ENCODE measurements around the gene RPRML. TPM values are rescaled to one million over a fixed set of nuclear protein-coding genes. Genes with fewer than 3 reads are reported as not detected.

The RPRML gene
- total and polyA plus RNA-seq, 7 experiments from 2014 or later, result not detected

DNA sequence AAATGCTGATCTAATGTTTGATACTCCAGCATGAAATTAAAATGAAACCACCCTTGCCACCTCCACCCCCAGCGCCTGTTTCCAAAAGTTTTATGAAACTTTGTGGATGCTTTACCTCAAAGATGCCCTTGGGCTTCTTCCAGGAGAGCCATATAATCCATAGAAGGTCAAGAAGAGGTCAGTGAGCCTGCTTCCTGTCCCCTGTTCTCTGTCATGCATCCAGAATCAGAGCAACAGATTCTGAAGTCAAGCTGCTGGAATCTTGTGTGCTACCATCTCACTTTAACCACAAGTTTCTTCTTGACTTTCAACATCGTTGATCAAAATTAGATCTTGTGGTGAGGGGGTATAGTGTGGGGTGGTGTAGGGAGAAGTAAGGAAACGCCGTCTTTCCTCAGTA, 47.5 kb downstream of the RPRML start:
- Mint-ChIP-seq H3K4me1 (peaks cover 23 to 33% (median 25%) of the 10 kb centered on the region in 7 donors), H3K27ac (no peak overlapping the region), H3K9me3 (no peaks in the 10 kb centered on the region), H3K27me3 (no peaks in the 10 kb centered on the region), H3K4me3 (no peak overlapping the region), H3K36me3 (peaks cover 3 to 46% (median 13%) of the 10 kb centered on the region in 5 donors)
- no peak overlapping the region for H3K4me3 ChIP-seq (ENCODE audit: low read length)
- POLR2A ChIA-PET, result no interaction called here
- H3K27me3 ChIP-seq (ENCODE audit: control insufficient read depth in 2 of 2, insufficient read depth in 2 of 2, low read length in 2 of 2), result no peaks in the 10 kb centered on the region
- intact Hi-C loops (cut with micrococcal nuclease), result no loop called here
- CTCF ChIA-PET, result no interaction called here
- DNase-seq (no peak), ATAC-seq (no peak)
- H3K27ac ChIP-seq (ENCODE audit: low read depth, low read length), result no peak overlapping the region
- H3K4me1 ChIP-seq (ENCODE audit: control insufficient read depth in 2 of 2, insufficient read depth in 2 of 2, low read length in 2 of 2), result peaks cover 2 to 10% of the 10 kb centered on the region in 2 donors
- H3K36me3 ChIP-seq (ENCODE audit: control insufficient read depth in 2 of 3, insufficient read depth in 3 of 3, low read length in 3 of 3), result peaks cover 21 to 70% (median 27%) of the 10 kb centered on the region in 3 experiments
- H3K9me3 ChIP-seq (ENCODE audit: control insufficient read depth in 2 of 3, low read length in 3 of 3), result no peaks in the 10 kb centered on the region

DNA sequence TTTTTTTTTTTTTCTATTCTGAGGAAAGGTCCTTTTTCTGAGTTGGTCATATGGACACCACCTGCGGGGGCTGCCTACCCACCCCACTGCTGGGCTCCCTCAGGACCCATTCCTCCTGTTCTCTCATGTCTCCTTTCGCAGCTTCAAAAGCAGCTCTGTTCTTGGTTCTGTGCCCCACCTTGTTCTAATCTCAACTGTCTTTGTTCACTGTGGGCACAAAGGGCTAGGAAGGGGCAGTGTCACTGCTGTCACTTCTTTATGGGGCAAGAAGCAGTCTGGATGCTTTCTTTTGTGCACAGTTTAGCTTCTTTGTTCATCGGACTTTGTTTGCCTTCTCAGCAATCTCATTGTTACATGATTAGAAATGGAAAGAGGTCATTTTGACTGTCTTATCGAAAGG, 49.0 kb downstream of the RPRML start:
- ChIA-PET POLR2A (no interaction called here), CTCF (no interaction called here)
- intact Hi-C loops (cut with micrococcal nuclease), result no loop called here
- no peak overlapping the region for H3K27ac Mint-ChIP-seq
- H3K27ac ChIP-seq (ENCODE audit: low read depth, low read length), result no peak overlapping the region
- no peaks in the 10 kb centered on the region for H3K9me3 ChIP-seq (ENCODE audit: control insufficient read depth in 2 of 3, low read length in 3 of 3)
- H3K4me1 Mint-ChIP-seq, result peaks cover 34 to 48% (median 41%) of the 10 kb centered on the region in 7 donors
- ATAC-seq, result no peak
- peaks cover 3 to 19% of the 10 kb centered on the region in 2 donors for H3K4me1 ChIP-seq (ENCODE audit: control insufficient read depth in 2 of 2, insufficient read depth in 2 of 2, low read length in 2 of 2)
- DNase-seq, result no peak
- no peaks in the 10 kb centered on the region for H3K27me3 Mint-ChIP-seq
- no peak overlapping the region for H3K4me3 ChIP-seq (ENCODE audit: low read length)
- H3K36me3 ChIP-seq (ENCODE audit: control insufficient read depth in 2 of 3, insufficient read depth in 3 of 3, low read length in 3 of 3), result peaks cover 14 to 55% (median 21%) of the 10 kb centered on the region in 3 experiments
- peak overlapping the region in 1 of 10 donors; percentile 22 for H3K4me3 Mint-ChIP-seq
- H3K27me3 ChIP-seq (ENCODE audit: control insufficient read depth in 2 of 2, insufficient read depth in 2 of 2, low read length in 2 of 2), result no peaks in the 10 kb centered on the region
- H3K36me3 Mint-ChIP-seq, result peaks cover 0 to 39% (median 11%) of the 10 kb centered on the region in 5 donors
- H3K9me3 Mint-ChIP-seq, result no peaks in the 10 kb centered on the region

DNA sequence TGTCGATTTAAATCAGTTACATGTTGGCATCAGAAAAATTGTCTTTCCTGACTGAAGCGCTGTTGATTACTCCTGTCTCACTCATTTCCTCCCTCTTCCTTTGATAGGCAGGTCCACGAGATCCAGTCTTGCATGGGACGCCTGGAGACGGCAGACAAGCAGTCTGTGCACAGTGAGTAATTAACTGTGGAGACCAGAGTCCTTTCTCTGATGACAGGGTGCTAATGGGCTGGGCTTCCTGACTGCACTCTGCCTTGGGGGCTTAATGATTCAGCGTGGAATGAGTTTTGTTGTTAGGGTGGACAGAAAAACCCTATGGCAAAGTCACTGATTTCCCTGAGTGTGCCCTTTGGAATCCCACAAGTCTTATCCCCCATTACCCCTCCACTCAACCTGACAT, 49.6 kb downstream of the RPRML start:
- H3K4me1 Mint-ChIP-seq, result peaks cover 38 to 54% (median 47%) of the 10 kb centered on the region in 7 donors
- no peaks in the 10 kb centered on the region for H3K27me3 Mint-ChIP-seq
- H3K27ac Mint-ChIP-seq, result peak overlapping the region in 1 of 9 donors; percentile 8
- DNase-seq (no peak), ATAC-seq (no peak)
- no peaks in the 10 kb centered on the region for H3K9me3 ChIP-seq (ENCODE audit: control insufficient read depth in 2 of 3, low read length in 3 of 3)
- H3K36me3 Mint-ChIP-seq, result peaks cover 0 to 38% (median 11%) of the 10 kb centered on the region in 5 donors
- ChIA-PET POLR2A (no interaction called here), CTCF (no interaction called here)
- H3K27ac ChIP-seq (ENCODE audit: low read depth, low read length), result no peak overlapping the region
- H3K4me3 Mint-ChIP-seq, result no peak overlapping the region
- intact Hi-C loops (cut with micrococcal nuclease), result loop anchor here in 1 of 2 donors (10.0 kb wide), 1 partner anchor 1345 kb away; no protein-coding TSS in a partner anchor
- H3K4me1 ChIP-seq (ENCODE audit: control insufficient read depth in 2 of 2, insufficient read depth in 2 of 2, low read length in 2 of 2), result peaks cover 9 to 25% of the 10 kb centered on the region in 2 donors
- no peak overlapping the region for H3K4me3 ChIP-seq (ENCODE audit: low read length)
- peaks cover 14 to 48% (median 21%) of the 10 kb centered on the region in 3 experiments for H3K36me3 ChIP-seq (ENCODE audit: control insufficient read depth in 2 of 3, insufficient read depth in 3 of 3, low read length in 3 of 3)
- H3K9me3 Mint-ChIP-seq, result no peaks in the 10 kb centered on the region
- H3K27me3 ChIP-seq (ENCODE audit: control insufficient read depth in 2 of 2, insufficient read depth in 2 of 2, low read length in 2 of 2), result no peaks in the 10 kb centered on the region

DNA sequence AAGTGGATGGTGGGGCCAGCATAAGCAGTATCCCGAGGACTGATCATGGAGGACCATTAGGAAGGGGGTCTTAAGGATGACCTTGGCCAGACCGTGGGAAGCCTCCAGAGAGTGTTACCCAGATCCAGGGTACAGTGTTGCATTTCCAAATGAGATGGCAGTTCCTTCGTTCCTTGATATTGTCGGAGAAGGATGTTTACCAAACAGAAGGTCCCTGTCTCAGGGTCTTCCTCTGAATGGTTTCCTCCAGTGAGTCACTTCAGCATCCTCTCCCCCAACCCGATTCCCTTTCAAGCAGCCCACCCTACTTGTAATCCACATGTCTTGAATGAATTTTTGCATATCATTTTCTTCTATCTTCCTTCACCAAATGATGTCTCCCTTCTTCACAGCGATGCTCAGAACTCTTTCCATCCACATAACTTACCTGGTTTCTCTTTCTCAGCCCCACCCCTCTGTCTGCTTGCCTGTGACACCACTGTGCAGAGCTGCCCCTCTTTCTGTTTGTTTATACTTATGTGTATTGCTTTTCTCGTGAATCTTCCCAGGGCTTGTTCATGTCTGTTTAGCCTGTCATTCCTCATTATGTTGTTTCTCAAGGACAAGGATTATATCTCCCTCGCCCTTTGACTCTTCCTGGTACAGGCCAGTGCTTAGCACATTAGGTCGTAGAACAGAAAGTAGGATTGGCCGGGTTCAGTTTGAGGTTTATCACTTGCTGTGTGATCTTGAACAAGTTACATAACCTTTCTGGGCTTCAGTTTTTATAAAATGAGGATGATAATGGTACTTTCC, 50.4 kb downstream of the RPRML start:
- Histone ChIP-seq H3K27ac (ENCODE audit: low read depth, low read length) (no peak overlapping the region), H3K36me3 (ENCODE audit: control insufficient read depth in 2 of 3, insufficient read depth in 3 of 3, low read length in 3 of 3) (peaks cover 14 to 41% (median 21%) of the 10 kb centered on the region in 3 experiments), H3K4me1 (ENCODE audit: control insufficient read depth in 2 of 2, insufficient read depth in 2 of 2, low read length in 2 of 2) (peaks cover 16 to 32% of the 10 kb centered on the region in 2 donors), H3K27me3 (ENCODE audit: control insufficient read depth in 2 of 2, insufficient read depth in 2 of 2, low read length in 2 of 2) (no peaks in the 10 kb centered on the region), H3K9me3 (ENCODE audit: control insufficient read depth in 2 of 3, low read length in 3 of 3) (no peaks in the 10 kb centered on the region), H3K4me3 (ENCODE audit: low read length) (no peak overlapping the region)
- Mint-ChIP-seq H3K36me3 (peaks cover 0 to 30% (median 11%) of the 10 kb centered on the region in 5 donors), H3K4me3 (peak overlapping the region in 3 of 10 donors; percentile 2 to 10 (median 3)), H3K9me3 (no peaks in the 10 kb centered on the region), H3K27me3 (no peaks in the 10 kb centered on the region), H3K4me1 (peaks cover 45 to 62% (median 55%) of the 10 kb centered on the region in 7 donors), H3K27ac (peak overlapping the region in 1 of 9 donors; percentile 20)
- ATAC-seq (no peak), DNase-seq (no peak)
- ChIA-PET POLR2A (no interaction called here), CTCF (no interaction called here)
- intact Hi-C loops (cut with micrococcal nuclease), result loop anchor here in 1 of 2 donors (10.0 kb wide), 1 partner anchor 1344 kb away; no protein-coding TSS in a partner anchor

Small RNA genes lying within 50 kb of the gene (microRNA-seq; reads per million reads assigned to microRNA genes)
- not detected for gene MIR5089 (ENCODE audit: borderline microRNAs expressed)

Other genes with a start within 250 kb of the RPRML start
- under 1 TPM in 1 of 5 experiments, not detected in 4; 0.24 TPM for gene WNT3, start 160.6 kb downstream of the RPRML start, total RNA-seq
- gene WNT3, start 160.6 kb downstream of the RPRML start, polyA plus RNA-seq, result under 1 TPM in 1 of 2 donors, not detected in 1; 0.07 TPM
- not detected for gene WNT9B, start 127.7 kb downstream of the RPRML start, total RNA-seq
- not detected for gene WNT9B, start 127.7 kb downstream of the RPRML start, polyA plus RNA-seq
- gene GOSR2, start 56.1 kb downstream of the RPRML start, total RNA-seq, result 10 to 100 TPM; 62.1 to 95.5 (median 71.0) TPM
- 10 to 100 TPM; 44.5 to 58.7 TPM for gene GOSR2, start 56.1 kb downstream of the RPRML start, polyA plus RNA-seq
- 10 to 100 TPM; 47.4 to 98.3 (median 67.2) TPM for gene CDC27, start 210.0 kb upstream of the RPRML start, total RNA-seq
- gene CDC27, start 210.0 kb upstream of the RPRML start, polyA plus RNA-seq, result 10 to 100 TPM; 63.4 to 85.5 TPM
- gene MYL4, start 230.1 kb upstream of the RPRML start, total RNA-seq, result not detected
- not detected for gene MYL4, start 230.1 kb upstream of the RPRML start, polyA plus RNA-seq